Subcutaneous adipose tissue (tissue), 4 donors: ENCODE measurements around the gene SHH. TPM values are rescaled to one million over a fixed set of nuclear protein-coding genes. Genes with fewer than 3 reads are reported as not detected.

Experiments used
- total RNA-seq, 4 donors: library from RNA; depleted of rRNA; stranded (reverse); fragments of >200 nt; gene quantifications; one replicate each; pipeline ENCODE4 v1.1.0, GENCODE V29; 2016
- TF ChIP-seq, protein P1 (sequence below): fragments of 450-650 bp; IDR thresholded peaks from one replicate; pipeline ENCODE4 v1.5.1; 2016; ENCODE audit warnings: low read depth, mild to moderate bottlenecking, control low read depth, antibody characterized with exemption, moderate library complexity

SHH gene
- total RNA-seq, 4 donors from 2014 or later = not detected

DNA sequence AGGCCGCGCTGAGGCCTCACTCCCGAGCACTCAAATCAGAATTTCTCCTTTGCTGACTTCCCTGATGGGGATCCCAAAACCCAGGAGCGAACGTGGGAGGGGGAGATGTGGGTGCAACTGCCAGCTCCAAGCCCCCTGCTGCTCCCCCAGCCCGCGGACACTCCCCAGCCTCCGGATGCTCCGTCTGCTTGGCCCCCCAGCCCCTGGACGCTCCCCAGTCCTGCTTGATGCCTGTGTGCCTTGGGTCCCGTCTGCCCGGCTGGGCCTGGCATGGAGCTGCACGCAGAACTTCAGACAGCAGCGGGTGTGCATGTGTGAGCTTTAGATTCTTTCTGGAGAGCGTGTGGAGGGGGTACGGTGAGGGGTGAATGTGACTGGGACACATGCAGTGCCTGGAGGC lies 4.7 kb upstream of the SHH start:
- TF ChIP-seq, protein P1, sequence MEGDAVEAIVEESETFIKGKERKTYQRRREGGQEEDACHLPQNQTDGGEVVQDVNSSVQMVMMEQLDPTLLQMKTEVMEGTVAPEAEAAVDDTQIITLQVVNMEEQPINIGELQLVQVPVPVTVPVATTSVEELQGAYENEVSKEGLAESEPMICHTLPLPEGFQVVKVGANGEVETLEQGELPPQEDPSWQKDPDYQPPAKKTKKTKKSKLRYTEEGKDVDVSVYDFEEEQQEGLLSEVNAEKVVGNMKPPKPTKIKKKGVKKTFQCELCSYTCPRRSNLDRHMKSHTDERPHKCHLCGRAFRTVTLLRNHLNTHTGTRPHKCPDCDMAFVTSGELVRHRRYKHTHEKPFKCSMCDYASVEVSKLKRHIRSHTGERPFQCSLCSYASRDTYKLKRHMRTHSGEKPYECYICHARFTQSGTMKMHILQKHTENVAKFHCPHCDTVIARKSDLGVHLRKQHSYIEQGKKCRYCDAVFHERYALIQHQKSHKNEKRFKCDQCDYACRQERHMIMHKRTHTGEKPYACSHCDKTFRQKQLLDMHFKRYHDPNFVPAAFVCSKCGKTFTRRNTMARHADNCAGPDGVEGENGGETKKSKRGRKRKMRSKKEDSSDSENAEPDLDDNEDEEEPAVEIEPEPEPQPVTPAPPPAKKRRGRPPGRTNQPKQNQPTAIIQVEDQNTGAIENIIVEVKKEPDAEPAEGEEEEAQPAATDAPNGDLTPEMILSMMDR = no peak

DNA sequence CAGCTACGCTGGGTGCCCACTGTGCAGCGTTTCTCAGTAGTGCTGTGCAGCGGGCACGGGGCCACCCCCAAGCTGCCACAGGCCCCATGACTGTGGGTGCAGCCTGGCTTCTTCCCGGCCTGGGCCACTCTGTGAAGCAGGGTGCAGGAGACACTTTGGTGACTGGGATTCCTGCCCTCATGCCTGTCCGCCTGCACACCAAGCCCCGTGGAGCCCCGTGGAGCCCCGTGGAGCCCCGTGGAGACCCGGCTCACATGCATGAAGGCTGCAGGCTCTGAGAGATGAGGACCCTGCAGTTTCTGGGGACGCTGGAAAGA lies 3.9 kb upstream of the SHH start:
- TF ChIP-seq, protein P1 = no peak

DNA sequence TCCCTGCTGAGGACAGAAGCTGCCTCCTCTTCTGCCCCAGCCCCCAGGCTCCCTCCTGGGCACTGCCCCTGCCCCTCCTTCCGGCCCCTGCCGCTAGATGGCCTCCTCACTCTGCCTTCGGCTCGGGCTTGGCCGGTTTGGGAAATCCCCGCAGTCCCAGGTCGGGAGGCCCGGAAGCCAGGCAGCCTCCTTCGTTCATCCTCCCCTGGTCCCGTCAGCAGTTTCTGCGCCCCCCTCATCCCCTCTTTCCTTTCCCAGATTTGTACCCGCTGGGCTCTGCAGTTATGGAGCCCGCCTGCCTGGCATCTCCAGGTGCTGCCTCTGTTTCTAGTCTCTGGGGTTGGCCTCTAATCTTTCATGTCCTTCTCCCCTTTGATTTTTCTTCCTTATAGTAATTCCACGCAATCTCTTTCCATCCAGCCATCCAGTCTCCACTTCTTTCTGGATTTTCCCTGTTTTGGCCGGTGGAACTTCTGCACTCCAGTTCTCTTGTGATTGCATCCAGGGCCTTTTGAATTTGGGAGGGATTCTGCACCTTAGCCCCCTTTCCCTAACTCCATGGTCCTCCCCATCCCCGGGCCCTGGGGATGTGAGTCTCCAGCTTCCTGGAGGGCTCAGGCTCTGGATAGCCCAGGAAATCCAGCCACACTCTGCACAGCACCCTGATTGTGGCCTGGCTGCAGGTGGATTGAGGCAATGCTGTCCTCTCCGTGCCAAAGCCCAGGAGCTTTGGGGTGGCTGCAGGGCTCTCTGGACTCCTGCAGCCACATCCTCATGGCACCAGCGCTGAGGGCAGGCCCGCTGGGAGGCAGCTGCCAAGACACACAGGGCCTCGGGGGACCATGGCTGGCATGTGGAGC lies 3.3 kb upstream of the SHH start:
- TF ChIP-seq, protein P1 = no peak

DNA sequence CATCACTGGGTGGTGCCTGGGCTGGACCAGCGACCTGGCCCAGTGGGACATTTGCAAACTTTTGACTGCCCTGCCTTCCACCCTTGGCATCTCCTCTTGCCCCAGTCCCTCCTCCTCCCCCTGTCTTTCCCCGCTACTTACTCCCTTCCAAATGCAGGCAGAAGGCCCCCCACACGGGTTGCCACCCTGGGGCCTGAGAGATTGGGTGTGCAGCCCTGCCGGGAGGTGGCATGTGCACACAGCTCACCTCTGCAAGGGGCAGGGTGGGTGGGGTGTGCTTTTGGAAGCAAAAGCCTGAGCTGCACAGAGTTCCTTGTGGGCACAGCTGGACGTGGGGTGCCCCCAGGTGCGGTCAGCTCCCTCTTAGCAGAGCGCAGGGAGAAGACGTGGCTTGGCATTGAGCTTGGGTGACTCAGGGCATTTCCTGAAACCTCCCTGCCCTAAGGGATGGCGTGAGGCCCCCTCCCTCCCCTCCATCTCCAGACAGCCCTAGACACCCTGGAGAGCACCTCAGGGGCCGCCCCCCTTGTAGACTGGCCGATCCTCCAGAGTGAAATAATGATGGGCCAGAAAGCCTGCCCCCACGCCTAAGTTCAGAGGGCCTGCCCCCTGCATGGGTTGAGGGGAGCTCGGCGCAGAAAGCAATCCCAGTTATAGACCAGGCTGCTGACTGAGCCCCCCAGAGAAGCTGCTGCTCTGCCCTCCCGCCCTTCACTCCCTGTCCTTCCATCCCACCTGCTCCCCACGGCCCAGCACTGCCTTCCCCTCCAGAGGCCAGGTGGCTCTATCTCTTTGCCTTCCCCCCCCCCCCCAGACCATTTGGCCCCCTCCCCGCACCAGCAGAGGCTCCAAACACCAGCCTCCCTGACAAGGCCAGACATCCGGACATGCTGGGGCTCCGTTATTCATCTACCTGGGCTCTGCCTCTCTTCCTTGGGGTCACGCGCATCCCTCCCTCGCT lies 2.3 kb upstream of the SHH start:
- TF ChIP-seq, protein P1 = no peak

DNA sequence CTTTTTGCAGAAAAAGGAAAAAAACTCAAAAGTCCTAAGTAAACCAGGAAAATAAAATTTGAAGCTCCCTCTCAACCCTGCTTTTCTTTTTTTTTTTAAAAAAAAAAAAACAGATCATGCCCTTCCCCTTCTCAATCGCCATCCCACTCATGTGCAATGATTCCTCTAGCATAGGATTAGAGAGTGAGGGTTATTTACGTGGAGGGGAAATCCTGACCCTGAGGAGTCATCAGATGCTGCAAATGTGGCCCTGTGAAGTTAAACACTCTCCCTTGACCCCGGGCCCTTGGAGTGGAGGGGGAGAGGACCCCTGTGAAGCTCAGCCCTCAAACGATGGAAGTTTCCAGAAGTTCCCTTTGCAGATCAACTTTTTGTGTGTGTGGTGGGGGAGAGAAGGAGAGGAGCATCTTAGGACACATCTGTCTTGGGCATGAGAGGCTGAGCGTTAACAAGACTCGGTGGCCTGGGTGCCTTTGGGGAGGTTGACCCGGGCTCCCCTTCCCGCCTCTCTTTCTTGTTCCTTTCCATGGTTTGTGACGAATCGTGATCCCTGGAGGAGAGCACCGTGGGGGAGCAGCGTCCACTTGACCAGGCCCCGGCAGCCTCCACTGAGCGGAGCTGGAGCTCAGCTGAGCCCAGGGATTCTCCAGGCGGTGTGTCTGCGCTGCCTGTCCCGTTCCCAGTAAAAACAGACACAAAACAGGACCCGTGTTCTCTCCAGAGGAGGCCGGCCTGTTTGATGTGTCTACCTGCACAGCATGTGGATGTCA lies 1.5 kb upstream of the SHH start:
- TF ChIP-seq, protein P1 = no peak

DNA sequence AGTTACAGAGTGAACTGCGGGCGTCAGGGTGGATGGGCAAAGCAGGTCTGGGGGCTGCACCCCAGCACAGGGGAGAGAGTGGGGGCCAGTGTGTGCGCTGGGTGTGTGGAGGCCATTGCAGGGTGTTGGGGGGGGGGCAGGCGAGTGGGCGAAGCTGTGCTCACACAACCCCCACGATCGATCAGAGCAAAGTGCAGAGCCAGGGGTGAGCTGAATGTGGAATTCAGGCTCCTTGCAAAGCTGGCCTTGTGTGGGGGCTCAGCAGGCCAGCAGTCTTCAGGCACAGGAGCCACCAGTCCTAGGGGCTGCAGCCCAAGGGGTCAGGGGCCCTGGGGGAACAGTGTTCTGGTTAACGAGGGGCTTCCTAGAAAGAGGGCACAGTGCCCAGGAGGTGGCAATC lies 862 bp upstream of the SHH start:
- TF ChIP-seq, protein P1 = no peak

DNA sequence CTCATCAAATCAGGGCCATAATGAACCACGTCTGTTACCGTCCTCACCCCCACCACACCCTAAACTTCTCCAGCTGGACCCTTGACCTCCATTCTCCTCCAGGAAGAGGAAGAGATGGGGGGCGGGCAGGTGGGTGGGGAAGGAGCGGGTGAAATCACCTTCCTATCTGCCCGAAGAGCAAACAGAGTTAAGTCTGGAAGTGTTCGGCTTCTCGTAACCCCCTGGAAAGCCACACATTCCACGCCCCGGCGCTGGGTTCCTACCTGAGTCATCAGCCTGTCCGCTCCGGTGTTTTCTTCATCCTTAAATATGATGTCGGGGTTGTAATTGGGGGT lies 736 bp downstream of the SHH start:
- TF ChIP-seq, protein P1 = no peak
